ENCODE measurements around the gene ZDHHC9. TPM values are rescaled to one million over a fixed set of nuclear protein-coding genes. Genes with fewer than 3 reads are reported as not detected.

Gene ZDHHC9
- total RNA-seq, 1 donor from 2014 or later = 17.4 TPM

GRCh38 chrX:129787336-129788055 lies 56.2 kb downstream of the ZDHHC9 start:
- DNase-seq (ENCODE audit: low read depth, low spot score) = no peak

GRCh38 chrX:129786210-129786651 lies 57.5 kb downstream of the ZDHHC9 start:
- no peak for DNase-seq (ENCODE audit: low read depth, low spot score)

DNA sequence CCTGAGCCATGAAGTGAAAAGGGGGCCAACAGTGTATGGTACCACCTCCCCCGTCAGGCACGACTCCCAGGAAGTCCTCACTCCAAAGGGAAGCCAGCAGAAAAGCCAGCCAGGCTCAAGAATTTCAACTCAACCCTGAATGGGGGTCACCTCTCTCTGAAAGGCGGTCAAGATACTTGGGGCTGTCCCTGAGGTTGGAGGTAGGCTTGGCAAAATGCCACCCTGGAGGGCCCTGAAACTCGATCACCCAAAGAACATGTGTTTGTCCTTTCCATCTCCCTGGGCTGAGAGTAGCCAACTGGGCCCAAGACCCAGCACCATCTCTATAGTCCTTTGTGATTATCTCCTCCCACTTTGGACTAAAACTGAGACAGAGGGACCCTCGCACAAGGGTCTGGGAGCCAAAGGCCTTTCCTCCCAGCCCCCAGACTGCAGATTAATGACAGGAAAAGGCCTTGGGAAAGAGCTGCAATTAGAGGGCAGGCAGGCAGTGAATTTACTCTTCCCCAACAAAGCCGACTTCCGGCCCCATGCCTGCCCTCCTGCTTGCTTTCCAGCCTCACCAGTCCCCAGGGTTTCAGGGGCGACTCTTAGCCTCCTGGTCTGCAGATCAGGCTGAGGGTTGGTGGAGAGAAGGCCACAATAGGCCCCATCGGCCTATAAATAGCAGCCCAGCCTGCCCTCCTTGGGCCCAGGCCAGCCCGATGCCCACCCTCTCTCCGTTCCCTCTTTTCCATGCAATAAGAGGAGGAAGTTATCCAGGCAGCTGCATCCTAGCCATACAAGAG lies 58.3 kb downstream of the ZDHHC9 start:
- DNase-seq (ENCODE audit: low read depth, low spot score) = no peak

DNA sequence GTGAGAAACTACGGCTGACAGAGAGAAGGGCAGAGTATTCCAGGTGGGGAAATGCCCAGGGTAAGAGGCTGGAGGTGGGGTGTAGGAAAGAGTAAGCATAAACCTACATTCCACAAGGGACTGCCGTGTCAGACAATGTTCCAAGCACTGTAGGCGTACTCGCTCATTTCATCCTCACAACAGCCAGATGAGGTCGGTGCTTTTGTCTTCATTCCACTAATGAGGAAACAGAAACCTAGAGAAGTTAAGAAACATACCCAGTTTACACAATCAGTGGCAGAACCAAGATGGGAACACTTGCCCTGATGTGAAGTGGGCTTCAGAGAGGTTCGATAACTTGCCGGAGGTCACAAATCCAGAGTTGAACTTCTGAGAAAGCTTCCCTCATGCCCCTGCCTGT lies 59.3 kb downstream of the ZDHHC9 start:
- DNase-seq (ENCODE audit: low read depth, low spot score) = no peak

DNA sequence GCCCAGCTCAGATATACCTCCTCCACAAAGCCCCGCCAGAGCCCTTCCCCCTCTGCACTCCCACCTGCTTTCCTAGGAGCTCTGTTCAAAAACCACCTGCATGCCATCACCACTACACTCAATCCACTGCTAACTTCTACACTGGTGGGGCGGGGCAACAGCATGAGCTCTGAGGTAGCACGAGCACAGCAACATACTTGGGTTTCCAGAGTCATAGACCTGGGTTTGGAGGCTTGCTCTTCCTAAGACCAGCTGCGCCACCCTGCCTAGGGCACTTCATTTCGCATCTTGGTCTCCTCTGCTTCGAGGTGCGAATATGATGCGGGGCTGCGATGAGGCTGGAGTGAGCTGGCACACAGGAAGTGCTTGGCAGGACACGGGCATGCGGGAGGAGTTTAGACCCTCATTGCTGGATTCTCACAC lies 60.4 kb downstream of the ZDHHC9 start:
- DNase-seq (ENCODE audit: low read depth, low spot score) = no peak

DNA sequence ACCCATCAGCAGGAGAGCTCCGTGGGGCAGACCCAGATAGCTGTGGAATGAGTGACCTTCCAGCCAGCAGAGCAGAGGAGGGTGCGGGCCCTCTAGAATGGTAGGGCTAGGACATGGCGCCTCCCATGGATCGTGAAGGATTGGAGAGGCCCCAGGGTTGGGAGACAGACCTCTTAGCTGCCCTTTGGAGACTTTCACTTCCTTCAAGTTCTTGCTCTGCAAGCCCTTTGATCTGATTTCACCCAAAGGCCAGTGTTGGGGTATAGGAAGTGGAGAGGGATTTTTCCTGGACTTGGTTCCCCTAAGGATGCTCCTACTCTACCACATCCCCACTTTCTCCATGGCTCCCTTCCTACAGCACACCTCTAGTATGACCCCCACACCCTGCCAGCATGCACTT lies 61.0 kb downstream of the ZDHHC9 start:
- no peak for DNase-seq (ENCODE audit: low read depth, low spot score)

- no peak for DNase-seq (ENCODE audit: low read depth, low spot score)
These were observed 61.8 kb downstream of the ZDHHC9 start for GRCh38 chrX:129781680-129782495.

- DNase-seq (ENCODE audit: low read depth, low spot score) = no peak
These were observed 62.5 kb downstream of the ZDHHC9 start for GRCh38 chrX:129781134-129781672.

- no peak for DNase-seq (ENCODE audit: low read depth, low spot score)
These were observed 63.1 kb downstream of the ZDHHC9 start for GRCh38 chrX:129780441-129781105.

- no peak for DNase-seq (ENCODE audit: low read depth, low spot score)
These were observed 63.9 kb downstream of the ZDHHC9 start, which contains the start of gene SASH3 for GRCh38 chrX:129779747-129780146. Gene SASH3 (plus strand): TSS chrX:129779949. CDS start chrX:129780098, 149 bp downstream.

DNA sequence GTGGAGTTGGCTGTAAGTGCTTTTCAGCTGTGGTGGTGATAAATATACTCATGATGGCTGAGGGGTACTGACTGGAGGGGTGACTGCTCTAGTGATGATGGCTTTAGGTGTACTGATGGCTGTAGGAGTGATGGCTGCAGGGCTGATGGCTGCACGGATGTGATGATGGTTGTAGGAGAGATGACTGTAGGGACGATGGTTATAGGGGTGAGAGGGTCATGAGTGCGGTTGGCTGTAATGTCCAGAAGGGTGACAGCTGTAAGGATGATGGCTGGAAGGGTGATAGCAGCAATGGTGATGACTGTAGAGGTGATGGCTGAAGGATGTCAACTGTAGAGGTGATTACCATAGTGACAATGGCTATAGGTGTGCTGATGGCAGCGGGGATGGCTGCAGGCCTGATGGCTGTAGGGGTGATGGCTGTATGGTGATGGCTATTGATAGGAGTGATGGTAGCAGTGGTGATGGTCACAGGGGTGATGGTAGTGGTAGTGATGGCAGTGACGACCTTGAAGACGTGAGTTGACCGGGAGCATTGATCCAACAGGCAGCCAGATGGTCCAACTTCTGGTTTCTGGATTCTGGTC lies 64.5 kb downstream of the ZDHHC9 start:
- no peak for DNase-seq (ENCODE audit: low read depth, low spot score)

GRCh38 chrX:129777218-129778030 lies 66.3 kb downstream of the ZDHHC9 start:
- DNase-seq (ENCODE audit: low read depth, low spot score) = no peak

- no peak for DNase-seq (ENCODE audit: low read depth, low spot score)
These were observed 69.8 kb downstream of the ZDHHC9 start for GRCh38 chrX:129773649-129774458.

DNA sequence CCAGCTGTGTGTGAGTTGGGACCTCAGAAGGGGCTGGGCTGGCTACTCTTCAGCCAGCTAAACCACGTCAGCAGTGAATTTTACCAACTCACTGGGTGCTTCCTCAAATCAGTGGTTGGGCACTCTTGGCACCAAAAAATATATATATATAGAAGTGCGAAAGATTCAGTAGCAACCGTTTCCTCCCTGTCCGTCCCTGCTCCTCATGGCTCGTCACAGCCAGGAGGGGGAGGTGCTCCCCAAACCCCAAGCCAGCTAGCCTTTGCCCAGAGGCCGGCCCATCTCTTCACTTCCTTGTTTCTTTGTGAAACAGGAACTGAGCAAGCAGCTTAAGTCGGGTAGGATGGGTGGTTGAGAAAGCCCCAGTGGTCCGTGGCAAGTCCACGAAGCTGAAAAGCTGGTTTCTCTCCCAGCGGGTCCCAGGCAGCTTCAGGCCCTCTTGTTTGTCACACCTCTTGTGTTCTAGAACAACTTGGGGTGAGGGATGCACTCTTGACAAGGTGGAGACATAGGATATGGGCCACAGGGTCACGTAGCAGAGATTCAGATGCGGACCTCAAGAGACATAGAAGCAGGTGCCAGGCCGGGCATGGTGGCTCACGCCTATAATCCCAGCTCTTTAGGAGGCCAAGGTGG lies 70.8 kb downstream of the ZDHHC9 start:
- no peak for DNase-seq (ENCODE audit: low read depth, low spot score)

DNA sequence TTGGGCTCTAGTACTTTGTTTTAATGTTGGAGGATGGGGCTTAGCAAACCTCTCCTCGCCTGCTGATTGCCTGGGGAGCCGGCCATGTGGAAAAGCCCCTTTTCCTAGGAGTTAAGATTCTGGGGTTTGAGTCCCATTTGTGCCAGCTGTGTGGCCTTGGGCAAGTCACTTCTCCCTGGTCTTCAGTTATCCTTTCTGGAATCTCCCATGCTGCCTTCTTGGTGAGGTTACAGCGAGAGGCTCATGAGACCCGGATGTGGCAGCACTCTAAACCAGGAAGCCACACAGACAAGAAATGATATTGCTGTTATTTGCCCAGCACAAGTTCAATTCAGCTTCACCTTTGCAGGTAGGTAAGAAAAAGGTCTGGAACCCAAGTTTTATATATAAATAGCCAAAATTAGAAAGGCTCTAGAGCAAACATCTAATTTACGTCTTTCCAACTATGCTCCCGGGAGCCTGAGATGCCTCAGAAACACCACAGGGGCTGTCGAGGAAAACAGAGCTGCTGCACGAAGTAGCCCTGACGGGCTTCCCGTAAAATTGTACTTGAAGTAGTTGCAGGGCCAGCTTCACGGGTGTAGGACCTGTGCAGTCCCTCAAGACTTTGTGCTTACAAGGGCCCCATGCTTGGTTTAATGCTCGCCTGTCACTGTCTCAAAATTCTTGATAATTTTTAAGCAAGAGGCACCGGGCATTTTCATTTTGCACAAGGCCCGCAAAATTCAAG lies 72.3 kb downstream of the ZDHHC9 start:
- DNase-seq (ENCODE audit: low read depth, low spot score) = no peak

DNA sequence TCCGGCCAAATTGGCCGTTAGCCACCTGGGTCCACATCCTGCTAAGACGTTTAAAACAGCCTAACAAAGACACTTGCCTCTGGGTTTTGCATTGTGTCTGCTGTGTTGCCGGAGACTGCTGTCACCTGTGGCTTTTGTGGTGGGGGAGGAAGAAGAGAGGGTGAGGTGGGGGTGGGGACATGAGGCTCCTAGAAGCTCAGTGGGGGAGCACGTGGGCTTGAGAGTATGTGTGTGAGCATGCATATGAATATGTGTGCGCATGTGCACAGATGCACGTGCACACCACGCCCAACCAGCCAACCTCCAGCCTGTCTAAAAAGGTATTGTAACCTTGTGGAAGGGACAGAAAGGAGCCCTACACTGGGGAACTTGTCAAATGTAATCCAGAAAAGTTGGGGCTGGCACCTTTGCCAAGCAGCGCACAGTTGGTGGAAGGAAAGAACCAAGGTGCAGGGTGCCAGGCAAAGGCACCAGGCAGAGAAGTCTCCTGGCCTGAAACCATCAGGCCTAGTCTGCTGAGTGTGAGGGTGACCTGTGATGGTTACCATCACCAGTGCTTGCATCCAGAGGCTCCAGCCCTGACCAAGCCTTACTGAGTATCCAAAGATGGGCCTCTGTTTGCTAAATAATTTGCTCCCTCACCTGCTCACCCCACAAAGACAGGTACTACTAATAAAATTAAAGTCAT lies 74.1 kb downstream of the ZDHHC9 start:
- no peak for DNase-seq (ENCODE audit: low read depth, low spot score)
